ENCODE data around the gene RAVER2. TPM values are rescaled to one million over a fixed set of nuclear protein-coding genes. Genes with fewer than 3 reads are reported as not detected.
"Not testable (repeated sequence)": the region's sequence is repeated elsewhere in the genome, so short reads cannot be mapped to it uniquely, and the experiment has no call there.

The RAVER2 gene
- 0.88 and 1.2 TPM in 2 replicates for total RNA-seq (2014; rRNA removed; shearing (Covaris generic); ENCODE audit: low replicate concordance)

DNA sequence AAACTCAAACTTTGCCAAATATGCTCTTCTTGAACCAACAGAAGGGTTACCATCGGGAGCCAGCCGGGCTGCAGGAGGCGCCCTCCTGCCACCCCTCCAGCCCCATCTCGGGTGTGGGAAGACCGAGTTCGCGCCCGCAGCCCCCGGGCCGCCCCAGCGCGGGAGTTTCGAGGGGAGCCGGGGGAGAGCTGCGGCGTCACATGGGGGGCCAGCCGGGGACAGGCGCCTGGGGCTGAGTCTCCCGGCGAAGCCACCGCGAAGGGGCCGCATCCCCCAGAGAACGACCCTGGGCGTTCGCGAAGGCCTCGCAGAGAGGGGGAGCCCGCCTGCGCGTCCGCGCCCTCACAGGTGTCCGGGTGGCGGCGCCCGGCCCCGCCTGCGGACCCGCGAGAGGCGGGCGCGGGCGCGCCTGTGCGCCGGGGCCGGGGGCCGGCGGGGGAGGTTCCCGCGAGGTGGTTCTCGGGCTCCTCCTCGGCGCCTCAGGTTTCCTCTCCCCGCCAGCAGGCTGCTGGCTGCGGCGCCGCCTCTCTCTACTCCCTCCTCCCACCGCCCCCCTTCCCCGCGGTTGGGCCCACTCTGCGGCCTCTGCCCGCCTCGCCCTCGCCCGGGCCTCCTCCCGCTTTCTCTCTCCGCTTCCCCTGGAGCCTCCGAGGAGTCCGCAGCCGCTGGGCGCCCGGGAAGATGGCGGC is at the start of gene RAVER2:
RAVER2 (plus strand) TSS at position 584 of the 689 bp plus-strand sequence; CDS start at position 682, 98 bp downstream.
- peak; percentile 85 for DNase-seq (ENCODE audit: low read depth)

DNA sequence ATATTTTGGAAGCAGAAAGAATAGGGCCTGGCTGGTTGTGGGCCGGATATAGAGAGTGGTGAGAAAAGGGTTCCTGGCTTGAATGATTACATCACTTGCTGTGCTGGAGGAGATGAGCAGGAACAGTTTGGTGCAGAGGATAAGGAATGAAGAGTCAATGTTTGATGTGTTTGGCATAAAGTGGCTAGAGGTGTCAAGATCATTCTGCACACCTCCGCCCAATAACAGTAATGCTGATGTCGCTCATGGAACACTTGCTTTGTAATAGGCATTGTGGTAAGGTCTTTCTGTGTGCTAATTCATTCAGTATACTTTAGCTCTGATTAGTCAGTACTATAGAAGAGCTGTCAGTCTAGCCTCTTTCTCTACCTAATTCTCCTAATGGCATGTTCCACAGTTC is 48.0 kb upstream of the RAVER2 start:
- in situ Hi-C loops (cut with HindIII; ENCODE audit: low pct_unique_long_range_greater_than_20kb, low sequenced_read_pairs): no loop called here

More for the DNA sequence above, at the start of gene RAVER2:
- in situ Hi-C loops (cut with HindIII; ENCODE audit: low pct_unique_long_range_greater_than_20kb, low sequenced_read_pairs): no loop called here

DNA sequence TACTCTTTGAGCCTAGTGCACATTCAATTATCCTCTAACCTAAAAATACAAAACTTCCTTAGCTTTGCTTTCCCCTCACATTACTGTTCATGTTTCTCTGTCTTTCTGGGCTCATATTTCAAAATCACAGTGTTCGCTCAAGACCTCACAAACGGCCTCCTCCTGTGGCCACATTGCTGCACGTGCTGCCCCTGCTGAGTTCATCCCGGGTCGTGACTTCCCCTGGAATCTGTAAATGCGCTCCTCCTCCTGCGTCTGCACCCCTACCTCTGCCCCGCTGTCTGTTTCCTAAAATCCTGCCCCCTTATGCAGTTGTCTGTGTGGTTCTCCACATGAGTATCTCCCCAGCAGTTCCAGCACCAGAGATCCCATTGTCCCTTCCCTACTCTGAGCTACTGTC is 45.5 kb upstream of the RAVER2 start:
- no peak for DNase-seq (ENCODE audit: low read depth)
- in situ Hi-C loops (cut with HindIII; ENCODE audit: low pct_unique_long_range_greater_than_20kb, low sequenced_read_pairs): no loop called here

More for the DNA sequence above, 48.0 kb upstream of the RAVER2 start:
- DNase-seq (ENCODE audit: low read depth): no peak

- in situ Hi-C loops (cut with HindIII; ENCODE audit: low pct_unique_long_range_greater_than_20kb, low sequenced_read_pairs): no loop called here
- DNase-seq (ENCODE audit: low read depth): no peak
These were observed 43.8 kb upstream of the RAVER2 start for GRCh38 chr1:64701071-64701470.

GRCh38 chr1:64701886-64702285 is 43.0 kb upstream of the RAVER2 start:
- in situ Hi-C loops (cut with HindIII; ENCODE audit: low pct_unique_long_range_greater_than_20kb, low sequenced_read_pairs): no loop called here
- DNase-seq (ENCODE audit: low read depth): no peak

DNA sequence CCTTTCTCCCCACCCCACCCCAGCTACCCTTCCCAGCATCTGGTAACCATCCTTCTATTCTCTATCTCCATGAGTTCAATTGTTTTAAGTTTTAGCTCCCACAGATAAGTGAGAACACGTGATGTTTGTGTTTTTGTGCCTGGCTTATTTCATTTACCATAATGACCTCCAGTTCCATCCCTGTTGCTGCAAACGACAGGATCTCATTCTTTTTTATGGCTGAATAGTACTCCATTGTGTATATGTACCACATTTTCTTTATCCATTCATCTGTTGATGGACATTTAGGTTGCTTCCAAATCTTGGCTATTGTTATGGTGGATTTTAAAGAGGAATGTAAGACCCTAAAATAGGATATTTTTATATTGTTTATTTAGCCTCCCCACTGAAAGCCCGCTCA is 42.2 kb upstream of the RAVER2 start:
- DNase-seq (ENCODE audit: low read depth); in situ Hi-C loops (cut with HindIII; ENCODE audit: low pct_unique_long_range_greater_than_20kb, low sequenced_read_pairs): not testable (repeated sequence)

DNA sequence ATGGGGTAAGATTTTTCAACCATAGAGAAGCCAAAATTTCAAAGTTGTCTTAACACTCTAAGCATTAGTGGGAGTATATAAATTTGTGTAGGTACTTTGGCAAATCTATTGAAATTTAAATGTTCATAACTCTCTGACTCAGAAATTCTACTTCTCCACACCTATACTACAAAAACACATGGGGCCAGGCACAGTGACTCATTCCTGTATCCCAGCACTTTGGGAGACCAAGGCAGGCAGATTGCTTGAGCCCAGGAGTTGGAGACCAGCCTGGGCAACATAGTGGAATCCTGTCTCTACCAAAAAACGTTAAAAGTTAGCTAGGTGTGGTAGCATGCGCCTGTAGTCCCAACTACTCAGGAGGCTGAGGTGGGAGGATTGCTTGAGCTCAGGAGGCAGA is 41.3 kb upstream of the RAVER2 start:
- in situ Hi-C loops (cut with HindIII; ENCODE audit: low pct_unique_long_range_greater_than_20kb, low sequenced_read_pairs): no loop called here
- DNase-seq (ENCODE audit: low read depth): no peak

DNA sequence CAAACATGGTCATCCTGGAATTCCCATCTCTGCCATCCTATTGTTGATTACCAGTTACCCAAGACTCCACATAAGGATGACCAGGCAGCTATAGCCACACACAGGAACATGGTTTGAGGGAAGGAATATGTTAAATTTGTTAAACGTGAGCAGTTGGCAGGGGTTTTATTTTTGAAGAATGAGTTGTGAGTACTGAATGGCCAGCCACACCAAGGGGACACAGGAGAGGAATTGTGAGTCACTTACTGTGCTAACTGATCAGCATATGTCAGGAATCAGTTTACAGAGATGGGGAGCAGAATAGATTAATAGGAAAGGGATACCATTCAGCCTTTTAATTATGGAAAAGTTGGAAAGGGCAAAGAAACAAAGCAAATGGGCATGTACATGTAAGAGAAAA is 39.3 kb upstream of the RAVER2 start:
- in situ Hi-C loops (cut with HindIII; ENCODE audit: low pct_unique_long_range_greater_than_20kb, low sequenced_read_pairs): no loop called here

GRCh38 chr1:64711266-64711665 is 33.6 kb upstream of the RAVER2 start:
- DNase-seq (ENCODE audit: low read depth): no peak

More for the DNA sequence above, 39.3 kb upstream of the RAVER2 start:
- DNase-seq (ENCODE audit: low read depth): no peak

DNA sequence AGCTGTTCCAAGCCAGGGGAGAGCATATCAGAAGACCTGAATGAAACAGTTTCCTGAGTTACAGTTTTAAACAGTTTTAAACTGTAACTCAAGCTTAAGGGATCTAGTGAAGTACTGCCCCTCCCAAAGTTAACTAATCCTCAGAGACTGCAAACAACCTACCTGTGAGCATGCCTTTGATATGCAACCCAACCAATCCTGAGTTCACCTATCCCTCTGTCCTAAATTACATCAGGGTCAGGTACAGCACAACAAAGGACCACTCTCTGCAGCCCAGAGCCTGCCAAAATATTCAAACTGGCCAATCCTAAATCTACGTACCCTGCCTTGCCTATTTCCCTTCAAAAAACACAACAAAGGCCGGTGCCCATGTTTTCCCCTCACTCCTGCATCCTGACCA is 32.8 kb upstream of the RAVER2 start:
- in situ Hi-C loops (cut with HindIII; ENCODE audit: low pct_unique_long_range_greater_than_20kb, low sequenced_read_pairs): no loop called here
- DNase-seq (ENCODE audit: low read depth): no peak

More at GRCh38 chr1:64711266-64711665, 33.6 kb upstream of the RAVER2 start:
- in situ Hi-C loops (cut with HindIII; ENCODE audit: low pct_unique_long_range_greater_than_20kb, low sequenced_read_pairs): no loop called here

GRCh38 chr1:64715186-64715585 is 29.7 kb upstream of the RAVER2 start:
- no peak for DNase-seq (ENCODE audit: low read depth)
- in situ Hi-C loops (cut with HindIII; ENCODE audit: low pct_unique_long_range_greater_than_20kb, low sequenced_read_pairs): no loop called here

GRCh38 chr1:64721135-64721534 is 23.7 kb upstream of the RAVER2 start:
- DNase-seq (ENCODE audit: low read depth): no peak
- in situ Hi-C loops (cut with HindIII; ENCODE audit: low pct_unique_long_range_greater_than_20kb, low sequenced_read_pairs): no loop called here

DNA sequence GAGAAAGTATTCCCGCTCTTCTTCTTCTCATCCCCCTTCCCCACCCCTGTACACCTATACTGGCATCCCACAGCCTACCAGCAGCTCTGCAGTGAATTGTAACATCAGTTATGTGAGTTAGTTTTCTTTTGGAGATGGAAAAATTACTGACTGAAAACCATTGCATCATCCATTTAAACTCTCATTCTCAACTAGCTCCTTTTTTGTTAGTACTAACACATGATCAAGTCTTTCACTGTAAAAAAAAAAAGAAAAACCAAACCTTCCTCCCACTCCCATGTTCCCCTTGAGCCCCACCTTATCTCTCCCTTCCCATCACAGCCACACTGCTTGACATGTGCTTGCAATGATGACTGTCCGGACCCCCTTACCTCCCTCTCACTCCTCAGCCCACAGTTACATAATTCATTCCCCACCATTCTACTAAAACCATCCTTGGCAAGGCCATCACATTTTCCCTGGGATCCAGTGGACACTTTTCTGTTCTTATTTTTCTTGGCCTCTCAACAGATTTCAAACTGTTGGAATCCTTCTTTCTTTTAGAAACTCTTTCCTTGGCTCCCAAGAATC is 23.2 kb upstream of the RAVER2 start:
- DNase-seq (ENCODE audit: low read depth): no peak
- in situ Hi-C loops (cut with HindIII; ENCODE audit: low pct_unique_long_range_greater_than_20kb, low sequenced_read_pairs): no loop called here

DNA sequence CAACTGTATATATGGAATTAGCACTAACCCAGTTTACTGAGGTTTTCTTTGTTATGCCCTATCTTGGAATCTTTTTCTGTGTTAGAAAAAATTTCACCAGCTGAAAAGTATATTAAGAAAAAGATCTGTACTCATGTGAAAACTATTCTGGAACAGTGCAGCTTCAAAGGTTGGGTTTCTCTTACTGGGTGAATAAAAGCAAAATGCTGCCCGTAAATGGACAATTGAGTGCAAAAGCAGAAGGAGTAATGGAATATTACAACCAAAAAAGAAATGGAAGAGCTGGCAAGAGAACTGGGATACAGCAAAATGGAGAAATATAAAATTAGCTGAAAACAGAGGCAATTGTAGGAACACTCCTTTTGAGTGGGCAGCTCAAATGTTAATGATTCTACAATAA is 17.0 kb upstream of the RAVER2 start:
- no peak for DNase-seq (ENCODE audit: low read depth)
- in situ Hi-C loops (cut with HindIII; ENCODE audit: low pct_unique_long_range_greater_than_20kb, low sequenced_read_pairs): no loop called here

DNA sequence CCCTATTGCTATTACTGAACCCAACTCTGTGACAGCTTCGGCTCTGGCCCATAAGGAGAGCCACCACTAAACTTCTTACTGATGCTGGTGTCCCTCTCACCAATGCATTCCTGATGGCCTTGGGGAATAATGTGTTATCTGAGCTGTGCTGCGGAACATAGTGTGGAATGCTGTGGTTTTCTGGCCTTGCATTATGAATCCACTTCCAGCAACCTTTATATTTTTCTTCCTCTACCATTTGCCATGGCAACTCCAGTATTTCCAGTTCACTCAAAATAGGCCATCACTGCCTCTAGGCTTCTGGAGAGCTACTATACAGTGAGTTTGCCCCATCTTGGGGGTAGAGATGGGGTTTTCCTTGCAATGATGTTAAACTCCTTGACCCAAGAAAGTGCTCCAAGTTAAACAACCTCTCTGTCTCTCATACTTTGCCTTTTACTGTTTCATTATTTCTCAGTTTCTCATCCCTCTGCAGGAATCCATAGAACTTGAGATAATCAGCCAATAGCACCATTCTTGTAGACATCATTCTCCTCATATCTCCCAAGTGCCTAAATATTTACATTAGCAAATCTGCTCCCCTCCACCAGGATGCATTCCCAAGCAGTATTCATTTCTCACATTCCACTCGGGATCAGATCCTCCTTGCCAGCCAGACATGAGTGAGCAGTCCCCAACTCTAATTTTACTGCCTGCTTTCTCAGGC is 11.1 kb upstream of the RAVER2 start:
- no peak for DNase-seq (ENCODE audit: low read depth)
- in situ Hi-C loops (cut with HindIII; ENCODE audit: low pct_unique_long_range_greater_than_20kb, low sequenced_read_pairs): no loop called here

DNA sequence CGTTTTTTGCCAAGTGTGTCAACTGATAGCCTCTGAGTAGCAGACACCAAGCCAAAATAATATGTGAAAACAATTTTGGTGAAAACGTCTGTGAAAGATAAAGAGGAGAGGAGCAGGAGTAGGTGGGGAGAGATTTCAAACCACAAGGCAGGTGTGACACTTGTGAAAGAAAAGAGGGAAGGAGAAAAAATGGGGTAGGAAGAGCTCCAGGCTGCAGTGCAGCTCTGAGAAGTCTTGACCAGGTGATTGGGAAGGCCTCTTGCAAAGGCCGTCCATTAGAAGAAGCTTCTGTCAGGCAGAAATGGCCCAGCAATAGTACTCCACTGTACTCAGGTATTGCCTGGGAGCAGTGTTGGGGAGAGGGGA is 10.6 kb upstream of the RAVER2 start:
- DNase-seq (ENCODE audit: low read depth): no peak
- in situ Hi-C loops (cut with HindIII; ENCODE audit: low pct_unique_long_range_greater_than_20kb, low sequenced_read_pairs): no loop called here

DNA sequence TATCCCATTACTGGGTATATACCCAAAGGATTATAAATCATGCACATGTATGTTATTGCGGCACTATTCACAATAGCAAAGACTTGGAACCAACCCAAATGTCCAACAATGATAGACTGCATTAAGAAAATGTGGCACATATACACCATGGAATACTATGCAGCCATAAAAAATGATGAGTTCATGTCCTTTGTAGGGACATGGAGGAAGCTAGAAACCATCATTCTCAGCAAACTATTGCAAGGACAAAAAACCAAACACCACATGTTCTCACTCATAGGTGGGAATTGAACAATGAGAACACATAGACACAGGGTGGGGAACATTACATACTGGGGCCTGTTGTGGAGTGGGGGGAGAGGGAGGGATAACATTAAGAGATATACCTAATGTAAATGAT is 4.2 kb upstream of the RAVER2 start:
- in situ Hi-C loops (cut with HindIII; ENCODE audit: low pct_unique_long_range_greater_than_20kb, low sequenced_read_pairs); DNase-seq (ENCODE audit: low read depth): not testable (repeated sequence)

DNA sequence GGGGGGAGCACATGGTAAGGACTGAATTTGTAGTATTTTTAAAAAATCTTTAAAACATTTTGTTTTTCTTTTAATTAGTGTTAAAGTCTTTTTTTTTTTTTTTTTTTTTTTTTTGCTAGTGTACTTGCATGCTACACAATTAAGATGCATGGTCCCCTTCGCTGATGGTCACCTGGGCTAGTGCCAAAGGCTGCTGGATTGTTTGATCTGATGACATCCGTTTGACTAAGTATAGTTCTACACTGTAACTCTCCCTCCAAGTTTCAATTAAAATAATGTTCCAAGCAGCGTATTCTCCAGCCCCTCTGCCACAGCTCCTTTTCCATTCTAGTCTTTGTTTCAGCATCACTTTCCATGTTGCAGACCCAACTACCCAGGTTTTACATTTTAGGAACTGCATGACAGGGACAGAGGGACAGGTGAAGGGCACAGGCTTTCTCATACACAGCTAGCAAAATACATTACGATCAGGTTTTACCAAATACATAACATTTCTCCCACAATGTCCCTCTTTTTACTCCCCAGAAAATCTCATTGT is 852 bp upstream of the RAVER2 start:
- in situ Hi-C loops (cut with HindIII; ENCODE audit: low pct_unique_long_range_greater_than_20kb, low sequenced_read_pairs): no loop called here

More for the DNA sequence above, 852 bp upstream of the RAVER2 start:
- DNase-seq (ENCODE audit: low read depth): peak; percentile 2

Measured in Caki2 (cell line).